SU-DHL-6 (cell line): Measurements from ENCODE around the gene BMP4.

Experiments
- H2AFZ ChIP-seq: fragments of 200-600 bp; sonication (generic); 2 replicates; pipeline ENCODE4 v1.6.1; 2014; ENCODE audit warnings: low read depth, mild to moderate bottlenecking, moderate library complexity, mixed read lengths, antibody characterized with exemption, low read length; ENCODE audit not compliant: severe bottlenecking
- H3F3A ChIP-seq: fragments of 200-600 bp; shearing (Covaris generic); 2 replicates; pipeline ENCODE4 v1.6.0; 2016; ENCODE audit warnings: antibody characterized with exemption, mild to moderate bottlenecking; ENCODE audit not compliant: insufficient read depth
- H3K27ac ChIP-seq: fragments of 200-600 bp; sonication (generic); 2 replicates; pipeline ENCODE4 v1.5.1; 2016; ENCODE audit warnings: low read depth, mild to moderate bottlenecking, low read length, moderate library complexity, mixed read lengths
- H3K27me3 ChIP-seq: fragments of 200-600 bp; sonication (generic), shearing (Covaris generic); 2 replicates; pipeline ENCODE4 v1.6.0; 2014; ENCODE audit warnings: mild to moderate bottlenecking, low read length
- H3K36me3 ChIP-seq: fragments of 200-600 bp; sonication (generic); 2 replicates; pipeline ENCODE4 v1.6.1; 2014; ENCODE audit warnings: mild to moderate bottlenecking, low read length, mixed read lengths
- H3K4me2 ChIP-seq: fragments of 300-600, 200-600 bp; shearing (Covaris generic), sonication (generic); 2 replicates; pipeline ENCODE4 v1.6.0; 2014; ENCODE audit warnings: low read length, low read depth, mild to moderate bottlenecking; ENCODE audit not compliant: poor library complexity, severe bottlenecking
- H3K4me3 ChIP-seq: fragments of 200-600 bp; sonication (generic); 2 replicates; pipeline ENCODE4 v1.5.1; 2014; ENCODE audit warnings: antibody characterized with exemption, low read length, mild to moderate bottlenecking, mixed read lengths; ENCODE audit not compliant: insufficient read depth, poor library complexity, severe bottlenecking
- H3K79me2 ChIP-seq: fragments of 200-600 bp; sonication (generic); 2 replicates; pipeline ENCODE4 v1.6.1; 2014; ENCODE audit warnings: mild to moderate bottlenecking, low read length, moderate library complexity; ENCODE audit not compliant: insufficient read depth
- H3K9ac ChIP-seq: fragments of 200-600 bp; sonication (generic); 2 replicates; pipeline ENCODE4 v1.7.0; 2014; ENCODE audit warnings: mild to moderate bottlenecking, low read length
- H3K9me2 ChIP-seq: fragments of 200-600 bp; sonication (generic); replicated peaks from 2 replicates; pipeline ENCODE4 v1.6.1; 2014; ENCODE audit warnings: low read length; ENCODE audit not compliant: insufficient read depth
- H3K9me3 ChIP-seq: fragments of 200-600 bp; sonication (generic); 2 replicates; pipeline ENCODE4 v1.6.1; 2014; ENCODE audit warnings: low read length, mixed read lengths; ENCODE audit not compliant: insufficient read depth
- H4K20me1 ChIP-seq: fragments of 200-600 bp; sonication (generic); 2 replicates; pipeline ENCODE4 v1.6.1; 2014; ENCODE audit warnings: low read depth, mild to moderate bottlenecking, antibody characterized with exemption, low read length, moderate library complexity, mixed read lengths
- CTCF ChIP-seq: fragments of 200-600 bp; sonication (generic); IDR thresholded peaks from one replicate; pipeline ENCODE4 v1.5.1; 2017; ENCODE audit warnings: antibody characterized with exemption, mild to moderate bottlenecking, low read length, moderate library complexity; ENCODE audit not compliant: insufficient read depth, poor library complexity, severe bottlenecking
- EZH2phosphoT487 ChIP-seq: fragments of 200-600 bp; sonication (generic), shearing (Covaris generic); conservative IDR thresholded peaks from 2 replicates; pipeline ENCODE4 v1.6.1; 2018; ENCODE audit warnings: mild to moderate bottlenecking, antibody characterized with exemption, low read length, moderate library complexity, mixed read lengths

The BMP4 gene

GRCh38 chr14:54001189-54001878 is 44.7 kb upstream of the BMP4 start:
- Histone ChIP-seq H3K9ac (no peak overlapping the region), H3K79me2 (no peaks in the 10 kb centered on the region), H3K27me3 (no peaks in the 10 kb centered on the region), H3K4me3 (no peak overlapping the region), H3K9me2 (no peaks in the 10 kb centered on the region), H3K36me3 (no peaks in the 10 kb centered on the region), H4K20me1 (no peaks in the 10 kb centered on the region), H3K27ac (no peak overlapping the region), H3F3A (no peaks in the 10 kb centered on the region), H3K9me3 (no peaks in the 10 kb centered on the region), H3K4me2 (no peak overlapping the region), H2AFZ (no peak overlapping the region)
- TF ChIP-seq EZH2phosphoT487: no peak
- TF ChIP-seq CTCF: no peak

GRCh38 chr14:54000341-54000811 is 43.8 kb upstream of the BMP4 start:
- no peaks in the 10 kb centered on the region for H3K9me2 ChIP-seq
- no peaks in the 10 kb centered on the region for H3K27me3 ChIP-seq
- no peak overlapping the region for H3K4me2 ChIP-seq
- H3K4me3 ChIP-seq: no peak overlapping the region
- H3K79me2 ChIP-seq: no peaks in the 10 kb centered on the region
- no peaks in the 10 kb centered on the region for H3F3A ChIP-seq
- H2AFZ ChIP-seq: no peak overlapping the region
- no peaks in the 10 kb centered on the region for H4K20me1 ChIP-seq
- H3K9me3 ChIP-seq: no peaks in the 10 kb centered on the region
- TF ChIP-seq EZH2phosphoT487: no peak
- no peak for TF ChIP-seq CTCF
- no peak overlapping the region for H3K27ac ChIP-seq
- H3K36me3 ChIP-seq: no peaks in the 10 kb centered on the region
- no peak overlapping the region for H3K9ac ChIP-seq

DNA sequence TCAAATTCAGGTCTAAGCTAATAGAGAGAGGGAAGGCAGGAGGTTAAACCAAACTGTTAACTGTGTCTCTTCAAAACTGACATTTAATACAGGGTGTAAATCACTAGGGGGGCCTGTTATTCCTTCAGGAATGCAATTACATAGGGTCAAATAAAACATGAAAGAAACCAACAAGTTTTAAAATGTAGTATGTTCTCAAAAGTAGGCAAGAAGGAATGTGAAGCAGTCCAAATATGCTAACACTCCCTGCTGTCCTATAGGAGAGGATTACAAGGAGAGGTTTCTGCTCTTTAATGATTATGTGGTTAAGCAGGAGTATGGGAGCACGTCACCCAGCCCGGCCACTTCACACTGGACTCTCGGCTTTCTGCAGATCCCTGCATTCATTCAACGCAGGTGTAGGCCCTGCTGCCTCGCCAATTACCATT is 42.5 kb upstream of the BMP4 start:
- Histone ChIP-seq H4K20me1 (no peaks in the 10 kb centered on the region), H3K9me2 (no peaks in the 10 kb centered on the region), H2AFZ (no peak overlapping the region), H3K9me3 (no peaks in the 10 kb centered on the region), H3K4me2 (no peak overlapping the region), H3K79me2 (no peaks in the 10 kb centered on the region), H3F3A (no peaks in the 10 kb centered on the region), H3K9ac (no peak overlapping the region), H3K27me3 (no peaks in the 10 kb centered on the region), H3K36me3 (no peaks in the 10 kb centered on the region), H3K4me3 (no peak overlapping the region), H3K27ac (no peak overlapping the region)
- TF ChIP-seq EZH2phosphoT487 (no peak), CTCF (no peak)
